GM12872 (cell line): ENCODE measurements around the gene EPB42.

Experiments
- CTCF ChIP-seq: IDR thresholded peaks from 3 replicates; pipeline ENCODE4 v1.5.1; 2011; ENCODE audit warnings: low read depth, mild to moderate bottlenecking, low read length, moderate library complexity; ENCODE audit not compliant: insufficient read depth

EPB42 gene

DNA sequence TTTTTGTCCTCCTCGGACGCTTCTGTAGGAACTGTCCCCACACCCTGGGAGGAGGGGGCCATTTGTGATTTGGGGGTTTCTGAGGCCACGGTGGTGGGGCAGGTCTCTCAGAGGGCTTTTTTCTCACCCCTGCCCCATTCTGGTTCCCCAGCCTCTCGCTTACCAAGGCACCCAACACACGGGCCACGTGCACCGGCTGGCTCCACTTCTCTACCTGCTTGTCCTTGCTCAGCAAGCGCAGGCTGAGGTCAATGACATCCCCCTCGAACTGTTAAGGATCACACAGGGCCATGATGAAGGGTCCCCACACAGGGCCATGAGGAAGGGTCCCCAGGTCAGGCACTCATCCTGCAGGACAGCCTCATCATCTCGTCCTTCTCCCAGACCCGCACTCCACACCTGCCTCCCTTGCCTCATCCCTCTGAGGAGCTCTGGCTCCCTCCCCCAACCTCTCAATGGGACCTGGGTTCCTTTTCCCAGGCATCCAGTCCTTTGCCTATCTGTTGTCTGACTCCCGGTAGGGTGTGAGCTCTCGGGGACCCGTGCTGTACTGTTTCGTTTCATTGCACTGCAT is 10.6 kb downstream of the EPB42 start:
- no peak for TF ChIP-seq CTCF

DNA sequence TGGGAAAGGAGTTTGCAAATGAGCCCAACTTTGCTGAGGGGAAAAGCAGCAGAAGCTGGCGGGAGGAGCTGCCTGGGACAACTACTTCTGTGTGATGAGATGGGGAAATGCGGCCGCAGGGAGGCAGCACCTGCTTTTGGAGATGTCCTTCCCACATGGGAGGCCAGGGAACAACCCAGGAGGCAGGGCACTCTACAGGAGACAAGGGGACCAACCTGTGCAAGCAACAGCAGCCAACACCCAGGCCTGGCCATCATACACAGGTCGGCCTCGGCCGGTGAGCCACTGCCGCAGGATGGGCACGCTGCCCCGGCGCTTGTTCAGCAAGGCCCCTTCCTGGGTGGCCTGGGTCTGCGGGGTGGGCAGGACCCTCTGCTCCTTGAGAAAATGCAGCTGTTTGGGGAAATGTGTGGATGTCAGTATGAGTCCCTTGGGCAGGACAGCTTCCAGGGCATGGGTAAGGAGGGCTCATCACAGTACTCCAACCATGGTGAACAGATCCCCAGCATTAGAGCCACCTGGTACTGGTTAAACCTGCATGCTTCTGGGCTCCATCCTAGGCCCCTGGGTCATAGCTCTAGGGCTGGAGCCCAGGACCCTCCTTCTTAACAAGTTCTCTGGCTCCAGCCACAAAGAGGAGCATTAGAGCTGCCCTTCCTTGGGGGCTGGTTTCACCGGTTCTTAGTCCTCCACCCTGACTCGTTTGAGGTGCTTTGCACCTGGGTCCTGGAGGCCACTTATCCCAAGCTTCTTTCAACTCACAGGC is 11.6 kb downstream of the EPB42 start:
- TF ChIP-seq CTCF, result no peak

DNA sequence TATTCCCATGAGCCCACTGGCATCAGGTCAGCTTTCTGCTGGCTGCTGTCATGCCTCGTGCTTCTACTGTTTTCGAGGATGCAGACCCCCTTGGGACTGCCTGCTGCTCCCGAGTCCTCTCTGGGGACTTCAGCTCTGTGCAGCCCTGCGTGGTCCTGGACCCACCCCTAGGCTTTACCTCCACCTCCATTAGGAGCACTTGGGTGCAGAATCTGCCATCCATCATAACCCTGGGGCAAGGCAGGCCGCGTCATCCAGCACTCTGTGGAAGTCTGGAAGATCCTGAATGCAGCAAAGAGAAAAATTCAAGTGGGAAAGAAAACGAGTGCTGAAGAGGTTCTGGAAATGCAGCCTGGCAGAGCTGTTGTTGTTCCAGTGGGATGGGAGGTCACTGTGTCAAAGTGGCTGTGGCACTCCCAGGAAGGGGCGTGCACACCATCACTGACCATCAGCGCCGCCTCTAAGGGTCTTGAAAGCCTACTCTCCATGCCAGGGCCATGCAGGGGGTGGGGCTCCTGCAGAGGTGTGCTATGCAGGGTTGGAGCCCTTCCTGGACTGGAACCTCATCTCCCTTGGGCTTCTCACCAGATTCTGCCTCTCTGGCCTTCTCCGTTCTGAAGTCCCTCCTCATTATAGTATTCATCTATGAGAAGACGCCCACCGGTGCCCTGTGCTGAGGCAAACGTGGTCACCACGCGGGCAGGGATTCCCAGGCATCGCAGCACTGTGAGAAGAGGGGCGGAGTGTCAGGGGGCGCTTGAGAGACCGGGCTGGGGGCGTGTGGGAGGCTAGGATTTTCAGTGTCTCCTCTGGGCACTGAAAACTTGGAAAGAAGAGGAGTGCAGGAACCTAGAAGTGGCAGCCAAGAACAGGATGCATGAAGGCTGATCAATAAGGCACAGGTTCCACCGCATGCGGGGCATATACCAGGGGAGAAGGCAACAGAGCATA is 12.5 kb downstream of the EPB42 start:
- no peak for TF ChIP-seq CTCF

GRCh38 chr15:43207024-43207423 is 13.8 kb downstream of the EPB42 start:
- TF ChIP-seq CTCF, result no peak

DNA sequence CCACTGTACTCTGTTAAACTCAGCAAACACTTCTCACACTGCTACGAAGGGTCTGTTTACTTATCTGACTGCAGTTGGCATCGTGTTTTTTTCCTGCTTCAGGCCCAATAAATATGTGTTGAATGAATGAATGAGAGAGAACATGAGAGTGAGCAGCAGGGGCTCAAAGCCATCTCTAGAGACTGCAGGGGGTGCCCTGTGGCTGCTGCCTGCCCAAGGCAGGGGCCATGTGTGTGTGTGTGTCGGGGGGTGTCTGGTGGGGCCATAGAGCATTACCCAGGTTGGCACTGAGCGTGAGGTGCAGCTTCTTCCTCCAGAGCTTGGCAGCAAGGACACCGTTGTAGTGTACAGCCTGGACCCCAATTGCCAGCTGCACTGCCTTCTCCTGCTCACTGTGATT is 14.8 kb downstream of the EPB42 start:
- no peak for TF ChIP-seq CTCF

GRCh38 chr15:43204016-43204901 is 16.6 kb downstream of the EPB42 start:
- peak; percentile 77 for TF ChIP-seq CTCF
